HG03045 (cell line): ENCODE data around the gene DICER1.

Experiments
- ATAC-seq: cut with Tn5 transposase; IDR thresholded peaks from one replicate; pipeline ENCODE4 v1.9.1; 2021; ENCODE audit warnings: mild to moderate bottlenecking, moderate library complexity; ENCODE audit not compliant: unreplicated experiment

Gene DICER1

DNA sequence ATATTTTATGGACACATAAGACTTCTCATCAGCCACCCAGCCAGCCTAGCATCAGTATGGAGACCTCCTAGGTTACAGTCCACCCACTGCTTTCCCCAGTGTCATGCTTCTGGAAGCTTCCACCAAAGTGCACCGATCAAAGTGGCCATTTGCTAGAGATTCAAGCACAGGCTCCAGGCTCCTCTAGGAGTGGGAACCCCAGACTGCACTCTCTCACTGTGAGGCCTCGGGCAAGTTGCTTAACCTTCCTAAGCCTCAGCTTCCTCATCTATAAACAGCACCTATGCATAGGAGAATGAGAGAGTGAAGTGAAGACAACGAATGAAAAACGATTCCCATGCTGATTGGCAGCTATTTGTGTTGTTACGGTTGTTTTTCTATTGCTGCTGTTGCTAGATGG is 94.4 kb downstream of the DICER1 start:
- ATAC-seq: no peak

DNA sequence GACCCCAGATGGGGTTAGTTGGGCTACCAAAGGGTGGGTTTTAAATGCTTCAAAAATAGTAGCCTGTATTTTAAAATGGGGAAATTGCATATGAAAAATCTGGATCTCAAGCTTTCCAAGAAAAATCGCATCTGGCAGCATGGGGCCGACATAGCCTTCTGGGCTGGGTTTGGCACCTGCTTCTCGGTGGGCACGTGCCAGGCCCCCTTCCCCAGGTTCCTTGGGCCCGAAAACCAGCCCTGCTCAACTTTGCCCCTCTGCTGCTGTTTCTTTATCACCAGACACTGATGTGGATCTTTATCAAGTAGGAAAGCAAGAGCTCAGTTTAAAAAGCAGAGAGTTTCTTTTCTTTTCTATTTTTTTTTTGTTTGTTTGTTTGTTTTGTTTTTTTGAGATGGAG is 95.1 kb downstream of the DICER1 start:
- no peak for ATAC-seq

DNA sequence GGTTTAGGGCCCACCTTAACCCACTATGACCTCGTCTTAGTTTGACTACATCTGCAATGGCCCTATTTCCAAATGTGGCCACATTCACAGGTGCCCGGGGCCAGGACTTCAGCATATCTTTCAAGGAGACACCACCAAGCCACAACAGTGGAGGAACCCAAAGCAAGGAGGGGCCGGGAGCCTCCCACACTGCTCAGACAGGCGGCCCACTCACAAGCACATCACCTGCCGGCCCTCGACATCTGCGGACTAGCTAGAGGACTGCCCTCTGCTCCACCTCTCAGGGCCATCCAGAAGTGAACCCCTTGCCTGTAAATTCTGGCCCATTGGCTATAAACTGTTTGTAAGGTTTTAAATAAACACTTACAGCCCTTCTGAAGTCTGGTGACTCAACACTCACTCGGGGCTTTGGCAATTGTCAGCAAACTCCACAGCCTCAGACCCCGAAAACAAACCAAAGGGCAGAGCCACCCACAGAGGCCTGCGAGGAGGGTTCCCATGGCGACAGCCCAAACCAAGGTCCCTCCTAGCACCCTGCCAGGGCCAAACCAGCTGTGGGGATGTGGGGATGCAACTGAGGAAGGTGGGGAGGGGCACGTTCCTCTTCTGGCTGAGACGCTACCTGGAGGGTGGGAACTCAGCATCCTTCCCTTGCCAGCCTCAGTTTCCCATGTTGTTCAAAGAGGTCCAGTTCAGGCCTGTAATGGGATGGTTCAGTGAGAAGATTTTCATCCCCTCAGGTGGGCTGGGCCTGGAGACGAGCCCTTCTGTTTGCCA is 95.8 kb downstream of the DICER1 start:
- no peak for ATAC-seq

DNA sequence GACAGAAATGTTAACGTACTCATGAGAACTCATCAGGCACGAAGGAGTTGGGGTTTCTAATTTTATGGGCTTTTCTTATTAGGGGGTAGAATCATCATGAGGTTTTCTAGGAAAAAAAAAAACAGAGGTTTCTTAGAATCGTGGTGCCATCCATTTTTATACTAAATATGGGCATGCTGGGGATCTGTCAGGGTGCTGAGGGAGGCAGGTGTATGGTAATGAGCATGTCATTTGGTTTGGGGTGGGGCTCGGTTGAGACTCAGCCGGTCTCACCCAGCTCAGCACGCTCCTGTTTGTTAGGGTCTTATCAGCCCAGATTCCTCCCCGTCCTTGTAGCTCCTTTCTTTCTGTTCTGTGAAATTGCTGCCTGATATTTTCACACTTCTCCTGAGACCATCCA is 98.2 kb downstream of the DICER1 start:
- no peak for ATAC-seq

DNA sequence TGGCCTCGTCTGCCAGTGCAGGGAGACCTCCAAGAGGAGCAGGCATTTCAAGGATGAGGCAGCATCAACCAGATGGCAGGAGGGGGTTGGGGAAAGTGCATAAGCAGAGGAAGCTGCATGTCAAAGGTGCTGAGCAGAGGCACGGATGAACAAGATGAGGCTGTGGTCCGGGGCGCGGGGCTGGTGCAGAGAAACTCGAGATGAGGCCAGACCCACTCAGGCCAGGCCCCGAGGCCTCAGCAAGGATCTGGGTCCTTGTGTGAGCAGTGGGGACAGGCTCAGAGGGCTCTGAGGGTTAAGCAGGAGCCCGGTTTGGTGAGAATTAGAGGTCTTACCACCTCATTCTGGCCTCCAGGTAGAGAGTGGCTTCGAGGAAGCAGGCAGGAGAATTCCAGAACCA is 98.8 kb downstream of the DICER1 start:
- no peak for ATAC-seq

DNA sequence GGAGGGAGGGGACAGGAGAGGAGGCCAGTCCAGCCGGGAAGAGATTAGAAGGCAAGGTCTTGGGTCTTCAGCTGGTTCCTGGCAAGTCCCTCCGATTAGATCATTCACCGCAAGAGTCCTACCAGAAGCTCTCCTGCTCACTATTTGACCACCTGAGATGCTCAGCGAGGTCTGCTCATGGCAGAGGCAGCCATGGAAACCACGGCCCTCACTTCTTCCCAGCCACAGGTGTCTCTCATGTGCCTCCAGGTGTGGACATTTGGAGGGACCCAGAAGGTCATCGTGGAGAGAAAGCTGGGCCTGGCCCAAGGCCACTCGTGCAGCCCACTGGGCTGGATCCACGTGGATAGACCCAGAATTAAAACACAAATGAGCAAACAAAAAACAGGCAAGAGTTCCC is 99.5 kb downstream of the DICER1 start:
- no peak for ATAC-seq

DNA sequence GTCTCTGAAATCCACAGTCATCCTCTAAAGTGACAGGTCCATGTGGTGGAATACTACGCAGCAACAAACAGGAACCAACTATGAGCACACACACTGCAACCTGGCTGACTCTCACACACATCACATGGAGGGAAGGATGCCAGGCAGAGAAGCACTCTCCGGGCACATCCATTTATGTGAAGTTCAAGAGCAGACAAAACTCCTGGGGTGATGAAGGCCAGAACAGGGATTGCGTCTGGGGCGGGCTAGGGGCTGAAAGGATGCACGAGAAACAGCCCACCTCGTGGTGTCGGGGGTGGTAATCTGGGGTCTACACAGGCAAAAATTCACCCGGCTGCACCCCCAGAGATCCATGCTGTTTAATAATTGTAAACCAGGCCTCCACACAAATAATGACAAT is 100.2 kb downstream of the DICER1 start:
- no peak for ATAC-seq

DNA sequence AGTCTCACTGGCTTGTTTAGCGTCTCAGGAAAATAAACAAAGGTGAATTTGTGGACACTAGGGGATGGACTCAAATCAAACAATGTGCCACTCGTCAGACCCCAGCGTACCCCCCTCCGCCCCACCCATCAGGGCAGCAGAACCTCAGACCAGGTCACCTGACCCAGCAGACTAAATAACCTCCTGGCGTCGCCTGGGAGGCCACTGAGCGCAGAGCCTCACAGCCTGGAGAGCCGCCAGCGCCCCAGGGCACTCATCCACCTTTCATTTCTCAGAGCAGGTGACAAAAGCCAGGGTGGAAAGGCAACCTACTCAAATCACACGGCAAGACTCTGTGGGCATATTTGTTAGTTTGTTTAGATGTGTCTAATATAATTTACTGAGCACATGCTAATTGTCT is 100.9 kb downstream of the DICER1 start:
- no peak for ATAC-seq

DNA sequence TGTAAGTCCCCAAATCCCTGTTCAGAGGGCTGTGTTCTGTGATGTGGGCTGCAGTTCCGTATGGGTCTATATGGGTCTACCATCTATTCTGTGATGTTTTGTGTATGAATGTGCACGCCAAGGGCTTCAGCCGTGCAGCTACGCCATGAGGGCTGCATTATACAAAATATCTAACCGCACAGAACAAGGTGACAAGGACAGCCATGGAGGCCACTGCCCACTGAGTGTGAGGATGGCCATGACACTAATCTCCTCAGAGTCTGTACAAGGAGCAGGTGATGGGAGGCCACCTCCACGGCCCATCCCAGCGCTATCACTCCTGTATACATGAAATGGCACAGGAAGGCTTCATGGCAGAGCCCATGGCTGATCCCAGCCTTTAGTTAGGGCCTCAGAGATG is 102.0 kb downstream of the DICER1 start:
- ATAC-seq: no peak

DNA sequence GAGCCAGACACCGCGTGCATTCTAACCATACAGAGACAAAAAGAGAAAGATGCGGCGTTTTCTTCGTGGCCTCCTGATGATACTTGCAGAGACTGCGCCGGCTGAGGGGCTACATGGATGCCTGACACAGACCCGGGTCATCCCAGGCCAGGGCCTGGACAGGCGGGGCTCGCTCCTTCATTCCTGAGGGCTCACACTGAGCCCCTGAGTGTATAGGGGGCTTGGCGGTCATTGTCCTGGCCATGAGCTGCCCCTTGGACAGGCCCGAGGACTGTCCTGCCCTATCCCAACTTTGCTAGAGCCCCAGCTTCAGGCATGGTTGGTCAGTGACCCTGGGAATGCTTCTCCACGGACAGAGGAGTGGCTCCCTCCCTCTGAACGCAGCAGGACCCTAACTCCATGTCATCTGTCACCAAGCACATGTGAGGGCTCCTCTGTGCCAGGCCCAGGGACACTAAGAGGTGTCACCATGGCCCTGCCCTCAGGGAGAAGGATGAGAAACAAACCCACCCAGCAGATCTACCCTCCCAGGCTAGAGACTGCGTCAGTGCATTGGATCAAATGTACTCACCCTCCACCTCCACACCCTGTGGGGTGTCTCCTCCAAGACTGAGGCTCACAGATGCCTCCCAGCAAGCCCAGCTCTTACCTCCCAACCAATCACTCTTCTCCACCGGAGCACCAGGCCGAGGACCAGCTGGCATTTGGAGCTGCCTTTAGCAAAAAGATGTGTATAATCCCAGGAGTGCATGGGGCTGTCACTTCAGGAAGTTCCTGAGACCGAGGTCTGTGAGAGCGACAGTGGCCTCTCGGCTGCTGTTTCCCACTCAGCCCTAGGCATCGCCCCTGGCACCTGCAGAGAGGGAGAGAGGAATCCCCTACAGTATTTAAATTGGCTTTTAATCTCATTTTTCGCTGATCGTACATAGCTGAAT is 102.7 kb downstream of the DICER1 start:
- no peak for ATAC-seq

DNA sequence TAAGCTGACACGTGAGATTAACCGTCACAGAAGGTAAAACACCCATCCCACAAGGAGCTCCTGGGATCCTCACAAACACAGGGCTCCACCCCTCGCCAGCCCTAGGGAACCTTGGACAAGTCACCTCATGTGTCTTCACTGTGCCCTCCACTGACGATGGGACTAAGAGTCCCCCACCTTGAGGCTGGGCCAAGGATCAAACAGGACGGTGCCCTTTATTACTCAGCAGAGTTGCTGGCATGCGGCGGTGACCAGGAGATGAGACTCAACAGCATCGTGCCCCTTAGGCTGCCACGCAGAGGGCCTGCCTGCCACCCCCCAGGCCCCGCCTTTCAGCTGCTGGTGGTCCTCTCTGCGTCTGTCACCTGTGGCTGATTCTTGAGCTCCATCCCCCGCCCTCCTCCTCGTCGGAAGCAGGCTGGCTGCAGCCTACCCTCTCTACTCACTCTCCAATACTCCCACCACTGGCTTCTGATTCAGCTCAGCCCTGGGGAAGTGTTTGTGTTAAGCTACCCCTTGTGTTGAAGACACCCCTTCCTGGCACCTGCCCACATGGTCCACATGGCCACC is 105.2 kb downstream of the DICER1 start:
- no peak for ATAC-seq

DNA sequence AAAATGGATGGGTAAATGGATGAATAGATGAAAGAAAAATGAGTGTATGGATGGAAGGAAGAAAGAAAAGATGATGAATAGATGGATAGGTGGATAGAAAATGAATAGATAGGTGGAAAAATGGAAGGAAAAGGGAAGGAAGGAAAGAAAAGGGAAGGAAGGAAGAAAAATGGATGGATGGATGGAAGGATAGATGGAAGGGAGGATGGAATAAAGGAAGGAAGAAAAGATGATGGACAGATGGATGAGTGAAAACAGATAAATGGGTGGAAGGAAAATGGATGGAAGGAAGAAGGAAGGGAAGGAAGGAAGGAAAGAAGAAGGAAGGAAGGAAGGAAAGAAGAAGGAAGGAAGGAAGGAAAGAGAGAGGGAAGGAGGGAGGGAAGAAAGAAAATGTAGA is 107.4 kb downstream of the DICER1 start:
- ATAC-seq: no peak

DNA sequence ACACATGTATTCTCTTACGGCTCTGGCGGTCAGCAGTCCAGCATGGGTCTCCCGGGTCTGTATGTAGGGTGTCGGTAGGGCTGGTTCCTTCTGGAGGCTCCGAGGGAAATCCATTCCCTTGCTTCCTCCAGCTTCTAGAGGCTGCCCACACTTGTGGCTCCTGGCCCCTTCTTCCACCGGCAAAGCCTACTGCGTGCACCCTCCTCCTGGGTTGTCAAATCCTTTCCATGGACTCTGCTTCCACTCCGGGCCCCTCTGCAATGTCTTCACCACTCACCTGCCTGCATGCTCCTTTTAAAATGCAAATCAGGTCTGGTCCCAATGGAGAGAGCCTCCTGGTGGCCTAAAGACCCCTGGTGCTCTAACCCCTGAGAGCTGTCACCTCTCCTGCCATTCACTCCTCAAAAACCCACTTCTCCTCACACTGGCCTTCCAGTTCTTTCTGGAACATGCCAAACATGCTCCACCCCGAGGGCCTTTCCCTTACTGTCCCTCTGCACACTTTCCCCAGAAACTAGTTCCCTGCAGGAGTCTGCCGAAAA is 108.5 kb downstream of the DICER1 start:
- ATAC-seq: no peak

DNA sequence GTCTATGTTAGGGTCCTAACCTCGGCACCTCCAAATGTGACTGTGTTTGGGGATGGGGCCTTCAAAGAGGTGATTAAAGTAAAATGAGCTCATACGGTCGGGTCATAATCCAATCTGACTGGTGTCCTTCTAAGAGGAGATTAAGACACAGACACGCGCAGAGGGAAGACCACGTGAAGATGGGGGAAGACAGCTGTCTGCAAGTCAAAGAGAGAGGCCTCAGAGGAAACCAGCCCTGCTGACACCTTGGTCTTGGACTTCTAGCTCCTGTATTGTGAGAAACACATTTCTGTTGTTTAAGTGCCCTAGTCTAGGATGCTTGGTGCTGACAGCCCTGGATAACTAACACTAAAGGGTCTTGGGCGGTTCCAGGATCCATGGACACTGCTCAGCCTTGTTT is 109.6 kb downstream of the DICER1 start:
- no peak for ATAC-seq

DNA sequence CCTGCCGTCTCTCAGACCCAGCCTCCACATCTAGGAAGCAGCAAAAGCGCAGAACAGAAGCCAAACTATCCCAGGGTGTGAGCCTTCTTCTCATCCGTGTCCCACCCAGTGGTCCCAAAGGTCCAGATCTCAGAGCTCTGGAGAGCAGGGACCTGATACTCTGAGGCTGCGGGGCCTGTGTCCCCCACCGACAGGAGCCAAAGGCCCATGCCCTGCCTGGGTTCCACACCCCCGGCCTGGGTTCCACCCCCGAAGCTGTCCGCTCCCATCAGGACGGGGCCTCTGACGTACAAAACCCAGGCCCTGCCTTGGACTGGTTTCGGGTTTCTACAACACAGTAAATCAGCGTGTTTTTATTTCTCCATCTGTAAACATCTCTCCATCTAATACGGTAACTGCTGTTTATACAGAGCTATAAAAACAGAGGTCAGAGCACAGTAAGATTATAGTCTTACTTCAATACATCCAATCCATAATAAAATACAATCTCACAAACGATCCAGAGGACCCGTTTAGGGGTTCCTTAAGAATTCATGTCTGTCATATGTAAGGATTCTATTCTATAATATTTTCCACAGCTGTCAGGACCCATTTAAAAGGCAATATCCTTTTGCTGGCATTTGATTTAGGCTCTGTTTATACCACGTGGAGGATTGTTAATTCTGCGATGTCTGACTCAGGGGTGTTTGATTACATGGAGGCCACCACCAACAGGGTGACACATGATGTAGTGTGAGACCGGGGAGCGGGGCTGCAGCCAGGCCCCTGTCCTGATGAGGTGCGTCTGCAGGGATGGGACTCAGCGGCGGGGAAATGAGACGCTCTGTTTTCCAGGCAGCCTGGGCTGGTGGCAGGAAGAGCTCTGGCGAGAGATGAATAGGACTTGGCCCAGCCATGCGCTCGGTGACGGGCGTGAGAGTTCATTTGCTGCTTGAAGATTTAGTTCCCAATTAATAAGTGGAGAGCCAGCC is 110.3 kb downstream of the DICER1 start:
- ATAC-seq: no peak

DNA sequence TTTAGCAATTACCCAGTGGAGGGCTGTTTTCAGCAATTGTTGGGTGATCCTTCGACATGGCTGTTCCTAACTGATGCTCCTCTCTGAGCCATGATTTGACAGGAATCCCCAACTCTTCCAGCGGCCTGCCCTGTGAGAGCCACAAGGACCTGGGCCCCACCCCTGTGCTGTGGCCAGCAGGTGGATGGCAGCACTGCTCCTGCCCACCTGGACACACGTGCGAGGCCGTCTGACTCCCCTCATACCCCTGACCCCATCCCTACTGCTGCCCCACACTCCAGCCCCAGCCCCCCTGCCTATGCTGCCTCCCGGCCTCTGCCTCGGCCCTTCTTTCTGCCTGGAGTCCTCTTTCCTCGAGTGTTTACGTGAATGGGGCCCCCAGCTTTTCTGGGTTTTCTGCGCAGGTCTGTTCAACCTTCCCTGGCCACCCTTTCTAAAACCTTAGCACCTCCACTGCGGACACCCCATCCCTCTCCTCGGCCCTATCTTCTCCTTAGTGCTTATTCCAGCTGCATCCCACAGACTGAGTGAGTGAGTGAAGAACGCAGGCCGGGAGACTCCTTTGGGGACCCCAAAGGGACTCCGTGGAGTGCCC is 111.4 kb downstream of the DICER1 start:
- no peak for ATAC-seq

DNA sequence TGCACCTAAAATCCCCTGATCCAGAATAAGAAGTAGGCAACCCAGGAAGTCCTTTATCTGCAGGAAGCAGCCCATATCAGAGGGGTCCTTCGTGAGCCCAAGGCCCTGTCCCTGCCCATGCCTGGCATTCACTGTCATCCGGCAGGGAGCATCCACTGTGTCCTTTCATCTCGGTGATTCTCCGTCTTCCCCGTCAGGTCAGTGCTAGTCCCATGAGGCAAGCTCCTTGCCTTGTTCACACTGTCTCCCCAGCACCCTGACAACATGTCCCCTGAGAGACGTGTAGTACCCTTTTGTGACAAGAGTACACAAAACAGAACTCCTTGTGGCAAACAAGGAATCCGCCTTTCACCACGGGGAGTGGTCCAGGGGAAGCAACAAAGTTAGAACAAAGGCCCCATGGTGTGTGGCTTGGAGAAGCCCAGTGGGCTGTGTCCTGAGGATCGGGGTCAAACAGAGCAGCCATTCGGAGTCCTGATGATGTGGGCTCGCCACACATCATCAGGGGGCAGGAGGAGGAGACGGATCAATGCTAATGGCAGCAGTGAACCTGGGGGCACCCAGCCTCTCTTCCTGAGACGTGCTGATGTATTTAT is 112.1 kb downstream of the DICER1 start:
- no peak for ATAC-seq

DNA sequence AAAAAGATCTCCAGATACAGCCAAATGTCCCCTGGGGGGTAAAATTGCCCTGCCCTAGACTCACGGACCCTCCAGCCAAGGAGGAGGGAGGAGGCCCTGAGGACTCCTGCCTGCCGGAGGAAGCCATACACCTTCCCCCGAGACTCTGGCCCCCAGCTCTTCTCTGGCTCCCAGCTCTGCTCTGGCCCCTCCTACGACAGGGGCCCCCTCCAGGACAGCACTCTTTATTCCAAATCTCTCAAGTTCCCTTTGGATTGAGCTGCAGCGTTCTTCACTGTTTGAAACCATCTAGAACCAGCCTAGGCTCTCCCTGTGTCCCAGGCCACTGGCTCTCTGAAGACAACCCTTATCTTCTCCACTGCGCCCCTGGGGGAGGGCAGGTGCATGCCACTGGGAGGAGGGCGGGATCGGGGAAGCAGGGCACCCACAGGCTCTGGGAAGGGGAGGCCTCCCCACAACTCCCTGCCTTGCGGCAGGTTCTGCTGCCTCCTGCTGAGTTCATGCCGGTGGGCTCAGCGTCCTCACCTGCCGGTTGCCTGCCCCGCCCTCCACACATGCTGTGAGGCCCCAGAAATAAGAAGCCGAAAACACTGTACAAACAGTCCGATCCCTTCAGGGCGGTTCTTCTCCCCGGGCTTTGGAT is 112.7 kb downstream of the DICER1 start:
- ATAC-seq: no peak
